Loucy (cell line): ENCODE measurements around the gene PHLDB2.

ENCODE experiments used
- EZH2phosphoT487 ChIP-seq: fragments of 200-600 bp; IDR thresholded peaks from 2 replicates; pipeline ENCODE4 v1.6.1; 2018; ENCODE audit warnings: antibody characterized with exemption, mild to moderate bottlenecking, moderate library complexity, borderline replicate concordance
- TF ChIP-seq, protein P1 (sequence below): fragments of 200-600 bp; sonication (generic); conservative IDR thresholded peaks from 2 replicates; pipeline ENCODE4 v1.5.1; 2014; ENCODE audit warnings: mild to moderate bottlenecking, antibody characterized with exemption, low read length

DNA sequence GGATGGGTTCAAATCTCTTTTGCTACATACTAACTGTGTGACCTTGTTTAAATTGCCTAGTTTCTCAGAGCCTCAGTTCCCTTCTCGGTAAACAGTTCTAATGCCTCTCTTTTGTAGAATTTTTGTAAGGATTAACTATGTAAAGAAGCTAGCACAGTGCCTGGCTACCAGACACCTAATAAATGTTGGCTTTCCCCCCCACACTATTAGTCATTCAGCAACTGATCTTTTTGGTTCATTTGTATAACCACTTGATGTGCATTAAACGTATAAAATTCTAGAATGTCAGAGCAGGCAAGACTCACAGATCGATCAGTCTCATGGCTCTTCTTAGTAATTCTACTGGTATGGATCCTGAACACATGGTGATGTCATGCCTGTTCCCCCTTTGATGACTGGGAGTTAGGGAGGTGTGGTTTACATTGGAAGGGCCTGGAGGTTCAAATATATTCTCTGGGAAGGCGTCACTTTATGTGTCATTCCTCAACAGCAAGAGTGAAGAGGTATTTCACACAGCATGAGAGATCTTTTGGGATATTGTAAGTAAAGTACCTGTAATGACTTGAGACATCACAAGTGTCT, 146.1 kb downstream of the PHLDB2 start:
- TF ChIP-seq, protein P1, sequence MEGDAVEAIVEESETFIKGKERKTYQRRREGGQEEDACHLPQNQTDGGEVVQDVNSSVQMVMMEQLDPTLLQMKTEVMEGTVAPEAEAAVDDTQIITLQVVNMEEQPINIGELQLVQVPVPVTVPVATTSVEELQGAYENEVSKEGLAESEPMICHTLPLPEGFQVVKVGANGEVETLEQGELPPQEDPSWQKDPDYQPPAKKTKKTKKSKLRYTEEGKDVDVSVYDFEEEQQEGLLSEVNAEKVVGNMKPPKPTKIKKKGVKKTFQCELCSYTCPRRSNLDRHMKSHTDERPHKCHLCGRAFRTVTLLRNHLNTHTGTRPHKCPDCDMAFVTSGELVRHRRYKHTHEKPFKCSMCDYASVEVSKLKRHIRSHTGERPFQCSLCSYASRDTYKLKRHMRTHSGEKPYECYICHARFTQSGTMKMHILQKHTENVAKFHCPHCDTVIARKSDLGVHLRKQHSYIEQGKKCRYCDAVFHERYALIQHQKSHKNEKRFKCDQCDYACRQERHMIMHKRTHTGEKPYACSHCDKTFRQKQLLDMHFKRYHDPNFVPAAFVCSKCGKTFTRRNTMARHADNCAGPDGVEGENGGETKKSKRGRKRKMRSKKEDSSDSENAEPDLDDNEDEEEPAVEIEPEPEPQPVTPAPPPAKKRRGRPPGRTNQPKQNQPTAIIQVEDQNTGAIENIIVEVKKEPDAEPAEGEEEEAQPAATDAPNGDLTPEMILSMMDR = no peak
- no peak for TF ChIP-seq EZH2phosphoT487
